ENCODE measurements around the gene CTCF. TPM values are rescaled to one million over a fixed set of nuclear protein-coding genes. Genes with fewer than 3 reads are reported as not detected.

CTCF gene
- total RNA-seq, 1 donor from 2014 or later: 69.8 TPM

DNA sequence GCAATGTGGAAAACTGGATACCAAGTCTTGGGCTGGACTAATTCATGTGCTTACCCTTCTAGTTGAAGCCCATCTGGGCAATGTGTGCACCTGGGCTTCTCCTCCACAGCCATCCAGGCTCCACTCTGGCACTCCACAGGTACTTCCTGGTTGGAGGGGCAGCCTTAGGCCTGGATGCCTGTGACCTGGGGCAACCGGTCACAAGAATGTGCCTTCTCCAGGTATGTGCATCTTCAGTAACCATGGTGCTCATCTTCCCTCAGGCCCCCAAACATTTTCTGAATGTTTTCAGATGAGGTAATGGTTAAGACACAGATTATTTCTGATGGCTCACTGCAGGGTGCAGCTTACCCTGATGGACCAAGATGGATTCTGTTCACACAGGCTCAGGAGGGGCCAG lies 115.4 kb downstream of the CTCF start:
- Mint-ChIP-seq H3K4me1 (ENCODE audit: low read depth) (no peaks in the 10 kb centered on the region), H3K9me3 (ENCODE audit: low read depth) (no peaks in the 10 kb centered on the region), H3K4me3 (ENCODE audit: low read depth) (no peak overlapping the region), H3K27me3 (no peaks in the 10 kb centered on the region), H3K27ac (no peak overlapping the region), H3K36me3 (ENCODE audit: insufficient read depth) (no peaks in the 10 kb centered on the region)
- no peak for DNase-seq (ENCODE audit: low spot score, unreplicated experiment)
- TF ChIP-seq, protein P1, sequence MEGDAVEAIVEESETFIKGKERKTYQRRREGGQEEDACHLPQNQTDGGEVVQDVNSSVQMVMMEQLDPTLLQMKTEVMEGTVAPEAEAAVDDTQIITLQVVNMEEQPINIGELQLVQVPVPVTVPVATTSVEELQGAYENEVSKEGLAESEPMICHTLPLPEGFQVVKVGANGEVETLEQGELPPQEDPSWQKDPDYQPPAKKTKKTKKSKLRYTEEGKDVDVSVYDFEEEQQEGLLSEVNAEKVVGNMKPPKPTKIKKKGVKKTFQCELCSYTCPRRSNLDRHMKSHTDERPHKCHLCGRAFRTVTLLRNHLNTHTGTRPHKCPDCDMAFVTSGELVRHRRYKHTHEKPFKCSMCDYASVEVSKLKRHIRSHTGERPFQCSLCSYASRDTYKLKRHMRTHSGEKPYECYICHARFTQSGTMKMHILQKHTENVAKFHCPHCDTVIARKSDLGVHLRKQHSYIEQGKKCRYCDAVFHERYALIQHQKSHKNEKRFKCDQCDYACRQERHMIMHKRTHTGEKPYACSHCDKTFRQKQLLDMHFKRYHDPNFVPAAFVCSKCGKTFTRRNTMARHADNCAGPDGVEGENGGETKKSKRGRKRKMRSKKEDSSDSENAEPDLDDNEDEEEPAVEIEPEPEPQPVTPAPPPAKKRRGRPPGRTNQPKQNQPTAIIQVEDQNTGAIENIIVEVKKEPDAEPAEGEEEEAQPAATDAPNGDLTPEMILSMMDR (IDR thresholded peaks at IDR 0.05; ENCODE audit: unreplicated experiment): no peak

DNA sequence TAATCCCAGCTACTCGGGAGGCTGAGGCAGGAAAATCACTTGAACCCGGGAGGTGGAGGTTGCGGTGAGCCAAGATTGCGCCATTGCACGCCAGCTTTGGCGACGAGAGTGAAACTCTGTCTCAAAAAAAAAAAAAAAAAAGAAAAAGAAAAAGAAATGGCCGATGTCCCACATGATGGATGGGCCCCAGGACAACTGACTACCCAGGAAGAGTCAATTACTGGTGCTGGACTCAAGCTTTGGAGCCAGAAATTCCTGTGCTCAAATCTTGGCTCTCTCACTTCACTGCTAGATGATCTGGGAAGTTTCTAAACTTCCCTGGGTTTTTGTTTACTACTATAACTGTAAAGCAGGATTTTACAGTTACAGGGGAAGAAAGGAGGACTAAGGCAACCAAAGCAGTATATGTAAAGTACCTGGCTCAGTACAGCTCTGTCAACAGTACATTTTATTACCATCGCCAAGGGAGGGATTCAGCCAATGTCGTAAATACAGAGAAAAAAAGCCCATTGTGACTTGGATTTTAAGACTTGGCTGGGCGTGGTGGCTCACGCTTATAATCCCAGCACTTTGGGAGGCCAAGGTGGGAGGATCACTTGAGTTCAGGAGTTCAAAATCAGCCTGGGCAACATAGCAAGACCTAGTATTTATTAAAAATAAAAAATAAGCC lies 116.2 kb downstream of the CTCF start:
- no peak for DNase-seq (ENCODE audit: low spot score, unreplicated experiment)
- no peaks in the 10 kb centered on the region for H3K9me3 Mint-ChIP-seq (ENCODE audit: low read depth)
- H3K27ac Mint-ChIP-seq: no peak overlapping the region
- H3K4me3 Mint-ChIP-seq (ENCODE audit: low read depth): no peak overlapping the region
- no peaks in the 10 kb centered on the region for H3K4me1 Mint-ChIP-seq (ENCODE audit: low read depth)
- no peaks in the 10 kb centered on the region for H3K27me3 Mint-ChIP-seq
- TF ChIP-seq, protein P1 (IDR thresholded peaks at IDR 0.05; ENCODE audit: unreplicated experiment): no peak
- H3K36me3 Mint-ChIP-seq (ENCODE audit: insufficient read depth): peaks cover 2% of the 10 kb centered on the region

DNA sequence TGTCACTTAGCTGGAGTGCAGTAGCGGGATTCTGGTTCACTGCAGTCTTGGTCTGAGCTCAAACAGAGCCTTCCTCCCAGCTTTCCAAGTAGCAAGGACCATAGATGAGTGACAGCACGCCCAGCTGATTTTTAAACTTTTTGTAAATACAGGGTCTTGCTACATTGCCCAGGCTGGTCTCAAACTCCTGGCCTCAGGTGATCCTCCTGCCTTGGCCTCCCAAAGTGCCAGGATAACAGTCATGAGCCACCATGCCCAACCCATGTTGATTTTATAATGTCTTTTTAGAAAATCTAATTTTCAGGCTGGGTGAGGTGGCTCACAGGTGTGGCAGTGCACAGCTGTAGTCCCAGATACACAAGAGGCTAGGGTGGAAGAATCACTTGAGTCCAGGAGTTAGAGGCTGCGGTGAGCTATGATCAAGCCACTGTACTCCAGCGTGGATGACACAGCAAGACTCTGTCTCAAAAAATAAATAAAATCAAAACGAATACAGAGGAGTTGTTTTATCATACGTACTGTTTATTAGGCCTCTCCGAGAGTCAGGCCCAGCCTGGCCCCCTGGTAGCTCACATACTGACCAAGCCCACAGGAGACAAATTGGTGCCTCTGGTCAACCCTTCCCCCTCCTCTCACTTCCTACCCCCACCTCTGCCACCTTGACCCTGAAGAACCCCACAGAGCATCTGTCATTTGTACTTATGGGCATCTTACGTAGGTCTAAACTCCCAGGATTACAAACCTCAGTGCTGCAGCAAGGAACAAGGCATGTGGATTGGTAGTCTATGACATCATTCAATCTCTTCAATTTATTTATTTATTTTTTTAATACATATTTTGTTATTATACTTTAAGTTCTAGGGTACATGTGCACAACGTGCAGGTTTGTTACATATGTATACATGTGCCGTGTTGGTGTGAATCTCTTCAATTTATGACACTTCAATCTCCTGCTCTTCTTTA lies 117.9 kb downstream of the CTCF start:
- DNase-seq (ENCODE audit: low spot score, unreplicated experiment): no peak
- Mint-ChIP-seq H3K36me3 (ENCODE audit: insufficient read depth) (peaks cover 5% of the 10 kb centered on the region), H3K4me3 (ENCODE audit: low read depth) (no peak overlapping the region)

DNA sequence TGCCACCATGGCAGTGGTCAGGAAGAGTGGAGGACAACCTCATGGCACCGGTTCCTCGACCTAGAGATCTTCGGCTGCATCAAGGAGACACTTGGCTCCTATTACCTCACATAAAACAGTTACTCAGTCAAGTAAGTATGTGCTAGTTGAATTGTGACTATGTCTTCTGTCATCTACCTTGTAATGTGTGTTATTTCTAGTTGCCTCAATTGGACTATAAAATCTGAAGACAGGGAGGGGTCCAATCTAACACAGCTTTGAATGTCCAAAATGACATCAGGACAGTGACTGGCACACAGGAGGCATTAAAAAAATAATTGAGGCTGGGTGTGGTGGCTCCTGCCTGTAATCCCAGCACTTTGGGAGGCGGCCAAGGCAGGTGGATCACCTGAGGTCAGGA lies 121.4 kb downstream of the CTCF start:
- peaks cover 9% of the 10 kb centered on the region for H3K36me3 Mint-ChIP-seq (ENCODE audit: insufficient read depth)
- H3K4me3 Mint-ChIP-seq (ENCODE audit: low read depth): no peak overlapping the region
- DNase-seq (ENCODE audit: low spot score, unreplicated experiment): no peak
- H3K27me3 Mint-ChIP-seq: no peaks in the 10 kb centered on the region
- TF ChIP-seq, protein P1 (IDR thresholded peaks at IDR 0.05; ENCODE audit: unreplicated experiment): no peak
- no peaks in the 10 kb centered on the region for H3K9me3 Mint-ChIP-seq (ENCODE audit: low read depth)
- no peak overlapping the region for H3K27ac Mint-ChIP-seq
- H3K4me1 Mint-ChIP-seq (ENCODE audit: low read depth): no peaks in the 10 kb centered on the region

More for the DNA sequence above, 117.9 kb downstream of the CTCF start:
- TF ChIP-seq, protein P1 (IDR thresholded peaks at IDR 0.05; ENCODE audit: unreplicated experiment): no peak
- no peaks in the 10 kb centered on the region for H3K4me1 Mint-ChIP-seq (ENCODE audit: low read depth)
- H3K27ac Mint-ChIP-seq: no peak overlapping the region
- no peaks in the 10 kb centered on the region for H3K9me3 Mint-ChIP-seq (ENCODE audit: low read depth)
- no peaks in the 10 kb centered on the region for H3K27me3 Mint-ChIP-seq

DNA sequence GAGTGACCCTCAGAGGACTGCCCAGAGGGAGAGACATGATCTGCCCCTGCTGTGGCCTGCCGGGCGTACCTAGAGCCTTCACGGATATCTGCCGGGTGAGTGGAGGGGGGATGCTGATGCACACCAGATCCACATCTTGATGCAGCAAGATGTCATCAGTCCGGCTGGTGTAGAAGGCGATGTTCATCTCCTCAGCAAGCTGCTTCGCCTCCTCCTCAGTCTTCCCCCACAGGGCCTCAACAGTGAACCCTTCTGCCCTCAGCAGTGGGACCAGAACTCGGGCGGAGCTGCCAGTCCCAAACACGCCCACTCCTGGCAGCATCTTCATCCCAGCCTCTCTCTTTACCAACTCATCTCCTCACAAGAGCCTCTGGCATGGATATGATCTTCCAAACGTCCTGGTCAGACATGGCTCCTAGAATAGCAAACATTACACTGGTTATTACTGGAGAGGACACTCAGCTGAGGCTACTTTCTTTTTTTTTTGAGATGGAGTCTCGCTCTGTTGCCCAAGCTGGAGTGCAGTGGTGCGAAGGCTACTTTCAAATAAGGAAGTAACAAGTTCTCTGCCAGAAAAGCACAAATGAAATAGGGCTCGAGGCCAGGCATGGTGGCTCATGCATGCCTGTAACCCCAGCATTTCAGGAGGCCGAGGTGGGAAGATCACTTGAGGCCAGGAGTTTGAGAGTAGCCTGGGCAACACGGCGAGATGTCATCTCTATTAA lies 123.2 kb downstream of the CTCF start:
- Mint-ChIP-seq H3K9me3 (ENCODE audit: low read depth) (no peaks in the 10 kb centered on the region), H3K4me1 (ENCODE audit: low read depth) (no peaks in the 10 kb centered on the region), H3K27me3 (no peaks in the 10 kb centered on the region), H3K27ac (no peak overlapping the region), H3K4me3 (ENCODE audit: low read depth) (no peak overlapping the region), H3K36me3 (ENCODE audit: insufficient read depth) (peaks cover 9% of the 10 kb centered on the region)
- TF ChIP-seq, protein P1 (IDR thresholded peaks at IDR 0.05; ENCODE audit: unreplicated experiment): no peak
- DNase-seq (ENCODE audit: low spot score, unreplicated experiment): no peak

Data from progenitor cell of endocrine pancreas (in vitro differentiated cells).